Activated CD4-positive, alpha-beta T cell treated with anti-CD3 and anti-CD28 coated beads, Interleukin-2, amount 10 ng/mL, durations not matched to agents 7 days and 5 days (primary cell): Measurements from ENCODE around the gene CHMP2A. TPM values are rescaled to one million over a fixed set of nuclear protein-coding genes. Genes with fewer than 3 reads are reported as not detected.
"Not testable (repeated sequence)": the region's sequence is repeated elsewhere in the genome, so short reads cannot be mapped to it uniquely, and the experiment has no call there.

Experiments
- CTCF ChIA-PET: fragments of 350-600 bp; sonication (Branson Sonifier 250); formaldehyde crosslinking; loops from one replicate; lab custom pipeline; 2021; ENCODE audit warnings: antibody characterized with exemption; lab: Charles Lee
- POLR2A ChIA-PET: fragments of 350-600 bp; sonication (Branson Sonifier 250); formaldehyde crosslinking; loops from one replicate; lab custom pipeline; 2021; ENCODE audit warnings: antibody characterized with exemption; lab: Charles Lee
- DNase-seq: peaks from one replicate; pipeline ENCODE4 v3.0.0-alpha.2; 2020
- H3K27ac Mint-ChIP-seq: one replicate; pipeline ENCODE4 v1.8.0; 2021; ENCODE audit warnings: mild to moderate bottlenecking, moderate library complexity, mixed read lengths
- H3K27me3 Mint-ChIP-seq: one replicate; pipeline ENCODE4 v1.8.0; 2021; ENCODE audit warnings: mixed read lengths
- H3K36me3 Mint-ChIP-seq: one replicate; pipeline ENCODE4 v1.8.0; 2021; ENCODE audit warnings: low read depth, mixed read lengths
- H3K4me1 Mint-ChIP-seq: one replicate; pipeline ENCODE4 v1.8.0; 2021; ENCODE audit warnings: mixed read lengths
- H3K4me3 Mint-ChIP-seq: one replicate; pipeline ENCODE4 v1.8.0; 2021; ENCODE audit warnings: mild to moderate bottlenecking, moderate library complexity, mixed read lengths
- H3K9me3 Mint-ChIP-seq: one replicate; pipeline ENCODE4 v1.8.0; 2021; ENCODE audit warnings: mixed read lengths
- total RNA-seq, 2 experiments: library from RNA; stranded (reverse); gene quantifications; one replicate each; pipeline ENCODE4 v1.2.3, GENCODE V29; 2021

CHMP2A gene
- 100 to 1,000 TPM; 128 to 137 TPM for total RNA-seq

DNA sequence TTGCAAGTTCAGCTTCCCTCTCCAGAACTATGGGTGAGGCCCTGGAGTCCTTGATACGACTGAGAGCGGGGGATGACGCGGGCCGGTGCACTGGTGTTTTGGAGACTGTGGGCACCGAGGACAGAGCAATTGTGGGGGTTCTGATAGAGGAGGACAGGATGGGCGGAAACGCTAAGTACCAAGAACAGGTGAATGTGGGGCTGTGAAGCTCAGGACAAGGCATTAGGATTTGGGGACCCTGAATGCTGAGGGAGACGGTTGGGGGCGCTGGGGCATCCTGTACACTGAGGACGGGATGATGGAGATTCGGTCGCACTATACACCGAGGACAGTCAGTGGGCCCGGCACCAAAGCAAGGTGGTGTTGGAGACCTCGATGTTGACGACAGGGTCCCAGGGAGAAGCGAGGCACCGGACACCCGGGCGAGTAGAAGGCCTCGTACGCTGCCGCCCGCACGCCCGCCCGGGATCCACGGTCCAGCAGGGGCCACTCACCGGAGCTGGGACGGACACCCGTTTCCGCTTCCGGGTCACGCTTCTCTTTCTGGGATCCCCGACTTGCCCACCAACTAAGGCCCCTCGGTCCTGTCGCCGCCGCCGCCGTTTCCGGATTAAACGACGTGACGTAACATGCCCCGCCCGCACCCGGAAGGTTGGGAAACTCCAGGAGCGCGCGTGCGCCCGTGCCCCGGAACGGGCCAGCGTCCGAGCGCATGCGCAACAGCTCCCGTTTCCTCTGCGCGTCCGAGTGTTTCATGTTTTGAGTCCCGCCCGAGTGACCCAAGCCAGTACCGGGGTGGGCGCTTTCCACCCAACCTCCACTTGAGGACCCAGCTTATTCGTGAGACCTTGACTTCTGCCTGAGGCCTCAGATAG is at the start of gene CHMP2A:
CHMP2A (minus strand) TSS at position 612 of the 875 bp plus-strand sequence. CDS start 893 bp downstream, outside the sequence.
- Mint-ChIP-seq H3K27me3 (no peaks in the 10 kb centered on the region), H3K27ac (peak within 1 kb of the TSS; percentile 94), H3K9me3 (no peaks in the 10 kb centered on the region), H3K36me3 (peaks cover 63% of the 10 kb centered on the region), H3K4me3 (peak within 1 kb of the TSS; percentile 90), H3K4me1 (peaks cover 53% of the 10 kb centered on the region)
- CTCF ChIA-PET, result interaction anchor here (1.0 to 3.3 kb wide), 7 partner anchors 11 to 335 kb away, joined by 3 to 25 read pairs (median 3); partner anchors contain the start of genes MZF1, TRIM28 and ZBTB45
- peak; percentile 98 for DNase-seq
- POLR2A ChIA-PET, result interaction anchor here (1.0 to 2.3 kb wide), 4 partner anchors 11 to 128 kb away, joined by 3 to 9 read pairs (median 6); partner anchors contain the start of genes TRIM28 and ZBTB45

DNA sequence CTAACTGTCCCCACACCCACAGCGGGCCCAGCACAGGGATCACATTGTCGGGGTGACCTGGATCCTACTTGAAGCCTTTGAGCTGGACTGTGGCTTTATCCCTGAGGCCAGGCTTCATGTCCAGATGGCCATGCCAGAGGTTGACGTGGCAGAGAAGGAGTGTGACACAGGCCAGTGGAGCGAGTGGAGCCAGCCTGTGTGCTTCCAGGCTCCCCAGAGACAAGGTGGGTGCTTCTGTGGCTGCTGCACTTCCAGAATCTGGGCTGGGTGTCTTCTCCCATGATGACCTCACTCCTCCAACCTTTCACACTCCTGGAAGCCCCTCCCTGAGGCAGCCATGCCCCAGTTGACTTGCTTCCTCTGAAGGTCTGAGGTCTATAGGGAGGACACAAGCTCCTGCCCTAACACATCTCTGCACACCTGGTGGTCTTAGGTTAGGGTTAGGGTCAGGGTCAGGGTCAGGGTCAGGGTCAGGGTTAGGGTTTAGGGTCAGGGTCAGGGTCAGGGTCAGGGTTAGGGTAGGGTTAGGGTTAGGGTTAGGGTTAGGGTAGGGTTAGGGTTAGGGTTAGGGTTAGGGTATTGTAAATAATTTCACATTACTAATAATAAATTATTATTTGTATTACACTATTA is 31.3 kb upstream of the CHMP2A start:
- CTCF ChIA-PET, result no interaction called here

DNA sequence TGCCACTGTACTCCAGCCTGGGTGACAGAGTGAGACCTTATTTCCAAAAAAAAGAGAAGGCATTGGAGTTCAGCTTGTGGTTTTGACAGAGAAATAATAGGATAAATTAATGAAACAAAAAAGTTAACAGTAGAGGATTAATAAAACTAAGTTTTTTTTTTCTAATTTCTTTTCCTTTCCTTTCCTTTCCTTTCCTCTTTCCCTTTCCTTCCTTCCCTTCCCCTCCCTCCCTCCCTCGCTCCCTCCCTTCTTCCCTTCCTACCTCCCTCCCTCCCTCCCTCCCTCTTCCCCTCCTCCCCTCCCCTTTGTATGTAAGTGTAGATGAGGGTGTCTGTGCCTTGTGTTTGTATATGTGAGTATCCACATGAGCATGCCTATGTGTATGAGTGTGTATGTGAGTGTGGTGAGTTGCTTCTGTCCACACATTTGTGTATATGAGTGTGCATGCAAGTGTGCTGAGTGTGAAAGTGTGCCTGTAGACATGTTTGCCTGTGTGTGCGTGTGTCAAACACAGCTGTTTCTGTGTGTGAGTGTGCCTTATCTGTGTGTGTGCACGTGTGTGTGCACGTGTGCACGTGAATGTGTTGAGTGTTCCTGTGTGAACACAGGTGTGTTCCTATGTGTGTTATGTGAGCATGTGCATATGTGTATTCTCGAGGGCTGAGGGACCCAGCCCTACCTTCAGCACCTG is 30.7 kb upstream of the CHMP2A start:
- Mint-ChIP-seq H3K27ac (no peak overlapping the region), H3K27me3 (no peaks in the 10 kb centered on the region), H3K4me3 (no peak overlapping the region), H3K4me1 (peaks cover 9% of the 10 kb centered on the region), H3K36me3 (peaks cover 11% of the 10 kb centered on the region), H3K9me3 (no peaks in the 10 kb centered on the region)
- no peak for DNase-seq
- ChIA-PET POLR2A (no interaction called here), CTCF (no interaction called here)

More for the DNA sequence above, 31.3 kb upstream of the CHMP2A start:
- no peaks in the 10 kb centered on the region for H3K9me3 Mint-ChIP-seq
- no peak overlapping the region for H3K27ac Mint-ChIP-seq
- H3K4me3 Mint-ChIP-seq, result no peak overlapping the region
- POLR2A ChIA-PET, result no interaction called here
- no peaks in the 10 kb centered on the region for H3K27me3 Mint-ChIP-seq
- H3K36me3 Mint-ChIP-seq, result peaks cover 9% of the 10 kb centered on the region
- no peak for DNase-seq
- peaks cover 3% of the 10 kb centered on the region for H3K4me1 Mint-ChIP-seq

DNA sequence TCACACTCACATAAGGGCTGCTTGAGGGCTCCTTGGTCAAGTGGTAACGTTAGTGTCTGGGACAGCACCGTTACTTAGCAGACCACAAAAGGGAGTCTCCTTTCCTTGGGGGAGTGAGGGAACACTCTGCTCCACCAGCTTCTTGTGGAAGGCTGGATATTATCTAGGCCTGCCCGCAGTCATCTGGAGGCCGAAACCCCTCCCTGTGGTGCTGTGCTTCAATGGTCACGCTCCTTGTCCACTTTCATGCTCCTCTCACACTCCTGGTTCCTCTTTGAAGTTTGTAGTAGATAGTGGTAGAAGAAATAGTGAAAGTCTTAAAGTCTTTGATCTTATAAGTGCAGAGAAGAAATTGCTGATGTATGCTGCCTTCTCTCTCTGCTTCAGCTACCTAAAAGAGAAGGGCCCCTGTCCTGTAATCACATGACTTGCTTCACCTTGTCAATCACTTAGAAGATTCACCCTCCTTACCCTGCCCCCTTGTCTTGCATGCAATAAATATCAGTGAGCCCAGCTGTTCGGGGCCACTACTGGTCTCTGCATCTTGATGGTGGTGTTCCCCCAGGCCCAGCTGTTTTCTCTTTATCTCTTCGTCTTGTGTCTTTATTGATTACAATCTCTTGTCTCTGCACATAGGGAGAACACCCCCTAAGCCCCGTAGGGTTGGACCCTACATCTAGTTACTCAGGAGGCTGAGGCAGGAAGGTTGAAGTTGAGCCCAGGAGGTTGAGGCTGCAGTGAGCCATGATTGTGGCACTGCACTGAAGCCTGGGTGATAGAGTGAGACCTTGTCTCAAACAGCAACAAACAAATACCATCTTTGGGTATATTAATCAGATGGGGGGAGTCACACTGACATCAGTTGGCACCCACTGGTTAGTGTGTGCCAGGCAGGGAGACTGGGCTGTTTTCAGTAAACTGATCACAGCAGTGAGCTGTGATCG is 29.9 kb upstream of the CHMP2A start:
- peaks cover 9% of the 10 kb centered on the region for H3K4me1 Mint-ChIP-seq
- no peak overlapping the region for H3K27ac Mint-ChIP-seq
- H3K4me3 Mint-ChIP-seq, result no peak overlapping the region
- H3K9me3 Mint-ChIP-seq, result no peaks in the 10 kb centered on the region
- peaks cover 11% of the 10 kb centered on the region for H3K36me3 Mint-ChIP-seq
- no peak for DNase-seq
- no peaks in the 10 kb centered on the region for H3K27me3 Mint-ChIP-seq
- ChIA-PET CTCF (no interaction called here), POLR2A (no interaction called here)

DNA sequence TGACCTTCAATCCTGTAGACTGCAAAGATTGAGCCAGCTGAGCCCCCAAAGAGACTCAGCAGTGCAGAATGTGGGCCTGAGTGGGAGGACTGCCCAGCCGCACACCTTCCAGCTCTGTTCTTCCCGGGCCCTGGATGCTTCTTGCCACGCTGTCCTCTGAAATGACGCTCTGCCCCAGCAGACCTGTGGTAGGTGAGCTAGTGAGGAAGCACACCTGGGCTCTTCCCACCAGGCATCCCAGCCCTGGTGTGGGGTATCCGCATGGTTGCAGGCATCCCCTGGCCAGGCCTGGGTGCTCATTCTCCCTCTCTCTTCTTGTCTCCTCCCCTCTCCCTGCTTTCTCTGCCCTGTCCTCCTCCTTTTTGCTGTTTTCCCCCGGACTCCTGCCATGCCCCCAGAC is 28.1 kb upstream of the CHMP2A start:
- ChIA-PET POLR2A (no interaction called here), CTCF (no interaction called here)
- Mint-ChIP-seq H3K27me3 (no peaks in the 10 kb centered on the region), H3K4me3 (no peak overlapping the region), H3K27ac (no peak overlapping the region), H3K9me3 (no peaks in the 10 kb centered on the region), H3K4me1 (peaks cover 18% of the 10 kb centered on the region), H3K36me3 (peaks cover 11% of the 10 kb centered on the region)
- no peak for DNase-seq

DNA sequence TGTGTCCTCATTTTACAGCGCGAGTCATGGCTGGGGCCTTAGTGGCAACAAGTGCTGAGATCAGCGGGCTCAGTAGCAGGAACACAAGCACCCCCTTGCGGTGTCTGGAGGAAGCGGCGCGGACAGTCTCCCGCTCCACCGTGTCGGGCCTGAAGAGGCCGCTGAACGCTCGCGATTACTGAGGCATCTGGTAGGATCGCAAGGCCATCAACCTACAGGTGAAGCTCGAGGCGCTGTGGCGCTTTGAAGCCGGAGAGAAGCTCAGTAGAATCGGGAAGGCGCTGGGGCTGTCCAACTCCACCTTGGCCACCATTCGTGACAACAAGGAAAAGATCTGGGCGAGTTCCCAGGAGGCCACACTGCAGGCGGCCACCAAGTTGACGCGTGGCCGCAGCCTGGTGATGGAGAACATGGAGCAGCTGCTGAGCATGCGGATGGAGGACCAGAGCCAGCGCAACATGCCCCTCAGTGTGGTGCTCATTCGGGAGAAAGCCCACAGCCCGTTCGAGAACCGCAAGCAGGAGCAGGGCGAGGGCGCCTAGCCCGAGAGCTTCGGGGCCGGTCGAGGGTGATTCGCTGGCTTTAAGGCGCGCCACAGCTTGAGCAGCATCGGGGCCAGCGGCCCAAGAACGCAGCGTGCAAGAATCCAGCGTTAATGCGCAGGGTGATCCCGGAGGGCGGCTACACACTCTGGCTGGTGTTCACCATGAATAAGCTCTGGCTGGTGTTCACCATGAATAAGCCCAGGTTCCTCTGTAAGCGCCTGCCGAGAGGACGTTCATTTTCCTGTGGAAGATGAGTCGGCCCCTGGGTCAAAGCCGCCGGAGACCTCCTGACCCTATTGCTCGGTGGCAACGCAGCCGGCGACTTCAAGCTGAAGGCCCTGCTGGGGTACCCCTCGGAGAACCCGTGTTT is 26.6 kb upstream of the CHMP2A start:
- Mint-ChIP-seq H3K27ac (peak overlapping the region; percentile 83), H3K9me3 (no peaks in the 10 kb centered on the region), H3K4me1 (peaks cover 25% of the 10 kb centered on the region), H3K36me3 (peaks cover 11% of the 10 kb centered on the region), H3K27me3 (no peaks in the 10 kb centered on the region), H3K4me3 (no peak overlapping the region)
- ChIA-PET POLR2A (no interaction called here), CTCF (interaction anchor here (0.6 to 7.4 kb wide), 9 partner anchors 14 to 395 kb away, joined by 3 to 72 read pairs (median 3); partner anchors contain the start of genes CHMP2A, SLC27A5, ZBTB45 and ZNF497)
- DNase-seq, result peak; percentile 94

DNA sequence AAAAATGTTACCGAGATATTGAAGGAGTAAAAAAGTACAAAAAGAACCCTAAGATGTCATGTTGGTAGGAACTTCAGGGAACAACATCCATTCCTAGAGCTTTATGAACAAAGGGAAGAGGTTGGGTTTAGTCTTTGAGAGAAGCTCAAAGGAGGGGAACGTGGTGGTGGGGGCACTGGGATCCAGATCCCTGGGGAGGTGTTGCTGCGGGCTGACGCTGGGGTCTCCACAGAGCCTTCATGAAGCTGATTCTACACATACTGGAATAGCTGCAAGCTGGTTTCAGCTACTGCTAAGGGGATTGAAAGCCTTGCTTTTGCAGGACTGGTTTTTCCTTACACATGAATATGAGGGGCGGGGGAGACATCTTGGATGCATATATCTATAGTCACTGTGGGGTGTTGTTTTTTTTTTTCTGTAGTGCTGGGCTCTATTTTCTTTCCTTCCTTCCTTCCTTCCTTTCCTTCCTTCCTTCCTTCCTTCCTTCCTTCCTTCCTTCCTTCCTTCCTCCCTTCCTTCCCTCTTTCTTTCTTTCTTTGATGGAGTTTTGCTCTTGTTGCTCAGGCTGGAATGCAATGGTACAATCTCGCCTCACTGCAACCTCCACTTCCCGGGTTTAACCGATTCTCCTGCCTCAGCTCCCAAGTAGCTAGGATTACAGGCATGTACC is 24.7 kb upstream of the CHMP2A start:
- POLR2A ChIA-PET, result no interaction called here
- CTCF ChIA-PET, result interaction anchor here (0.6 to 7.4 kb wide), 3 partner anchors 61 to 89 kb away, joined by 3 to 72 read pairs (median 33); partner anchors contain the start of gene ZBTB45
- Mint-ChIP-seq H3K27me3 (no peaks in the 10 kb centered on the region), H3K27ac (no peak overlapping the region), H3K9me3 (no peaks in the 10 kb centered on the region), H3K36me3 (peaks cover 11% of the 10 kb centered on the region), H3K4me3 (no peak overlapping the region), H3K4me1 (peaks cover 33% of the 10 kb centered on the region)
- DNase-seq, result no peak

DNA sequence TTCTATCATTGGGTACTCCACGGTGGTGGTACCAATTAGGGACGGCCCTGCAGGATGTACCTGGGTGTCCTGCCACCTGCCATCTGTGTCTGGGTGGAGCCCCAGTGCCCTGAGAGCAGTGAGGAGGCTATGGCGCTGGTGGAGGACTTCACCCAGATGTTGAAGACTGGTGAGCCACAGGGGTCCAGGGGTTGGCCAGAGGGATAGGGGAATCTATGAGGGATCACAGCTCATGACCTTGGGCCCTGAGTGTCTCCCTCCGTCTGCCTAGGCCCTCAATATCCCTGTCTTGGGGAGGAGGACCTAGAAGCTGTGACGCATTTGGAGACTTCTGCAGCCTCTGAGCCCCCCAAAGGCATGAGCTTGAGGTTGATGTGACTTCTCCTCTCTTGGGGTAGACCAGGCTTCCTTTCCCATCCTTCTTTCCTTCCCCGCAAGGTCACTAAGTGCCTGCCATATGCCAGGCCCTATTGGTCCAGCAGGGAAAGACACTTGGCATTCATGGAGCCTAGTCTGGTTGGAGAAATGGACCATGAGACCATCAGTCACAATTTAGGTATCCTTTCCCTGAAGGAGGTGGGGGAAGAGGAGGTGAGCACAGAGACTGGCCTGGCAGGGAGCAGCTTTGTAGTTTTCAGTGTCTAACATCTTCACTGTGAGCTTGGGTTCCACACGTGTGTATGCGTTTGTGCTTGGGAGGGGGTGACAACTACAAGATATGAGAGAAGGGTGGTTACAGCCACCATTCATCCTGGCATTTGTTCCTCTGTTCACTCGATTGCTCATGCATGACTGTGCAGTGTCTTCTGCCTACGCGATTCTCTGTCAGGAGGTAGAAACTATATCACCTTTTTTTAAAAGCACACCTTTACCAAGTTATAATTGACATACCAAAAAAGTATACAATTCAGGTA is 23.4 kb upstream of the CHMP2A start:
- Mint-ChIP-seq H3K27ac (no peak overlapping the region), H3K4me1 (peaks cover 43% of the 10 kb centered on the region), H3K9me3 (no peaks in the 10 kb centered on the region), H3K27me3 (no peaks in the 10 kb centered on the region), H3K4me3 (no peak overlapping the region), H3K36me3 (peaks cover 11% of the 10 kb centered on the region)
- CTCF ChIA-PET, result interaction anchor here (0.6 to 7.4 kb wide), 3 partner anchors 59 to 813 kb away, joined by 3 to 72 read pairs (median 33); partner anchors contain the start of gene ZBTB45
- no peak for DNase-seq
- POLR2A ChIA-PET, result no interaction called here

DNA sequence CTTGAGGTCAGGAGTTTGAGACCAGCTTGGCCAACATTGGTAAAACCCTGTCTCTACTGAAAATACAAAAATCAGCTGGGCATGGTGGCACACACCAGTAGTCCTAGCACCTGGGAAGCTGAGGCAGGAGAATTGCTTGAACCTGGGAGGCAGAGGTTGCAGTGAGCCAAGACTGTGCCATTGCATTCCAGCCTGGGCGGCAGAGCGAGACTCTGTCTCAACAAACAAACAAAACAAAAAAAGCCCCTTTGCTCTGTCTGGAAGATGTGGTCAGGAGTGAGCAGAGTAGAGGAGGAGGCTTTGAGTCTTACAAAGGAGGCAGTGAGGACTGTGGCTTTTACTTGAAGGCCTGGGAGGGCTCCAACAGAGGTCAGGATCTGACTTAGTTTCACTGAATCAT is 22.7 kb upstream of the CHMP2A start:
- H3K4me3 Mint-ChIP-seq, H3K9me3 Mint-ChIP-seq, H3K36me3 Mint-ChIP-seq, POLR2A ChIA-PET, H3K27me3 Mint-ChIP-seq: not testable (repeated sequence)
- CTCF ChIA-PET, result interaction anchor here (0.6 to 7.4 kb wide), 3 partner anchors 59 to 812 kb away, joined by 3 to 72 read pairs (median 33); partner anchors contain the start of gene ZBTB45
- peaks cover 43% of the 10 kb centered on the region for H3K4me1 Mint-ChIP-seq
- DNase-seq, result peak; percentile 2
- H3K27ac Mint-ChIP-seq, result peak overlapping the region; percentile 39
